OCI-LY7 (cell line): ENCODE data around the gene ELOB. TPM values are rescaled to one million over a fixed set of nuclear protein-coding genes. Genes with fewer than 3 reads are reported as not detected.
A peak's percentile ranks its signal among the peaks of the same experiment; 100 is the strongest.

Experiments
- Bru-seq: library from RNA; stranded (reverse); fragments of 400-500 nt; gene quantifications from one replicate; lab custom pipeline; 2021; lab: Mats Ljungman, UMichigan
- BruChase-seq, 2 experiments: library from RNA; stranded (reverse); fragments of 400-500 nt; gene quantifications; one replicate each; lab custom pipeline; 2021; lab: Mats Ljungman, UMichigan
- BruUV-seq: library from RNA; stranded (reverse); fragments of 400-500 nt; replicated peaks from 2 replicates; lab custom pipeline; 2021; lab: Mats Ljungman, UMichigan
- CTCF ChIA-PET: fragments of 300-600 bp; sonication (Branson Sonifier 250); formaldehyde crosslinking; loops from one replicate; lab custom pipeline; 2022; ENCODE audit warnings: antibody characterized with exemption; ENCODE audit not compliant: unreplicated experiment; lab: Charles Lee
- POLR2A ChIA-PET: fragments of 300-600 bp; sonication (Branson Sonifier 250); formaldehyde crosslinking; loops from one replicate; lab custom pipeline; 2022; ENCODE audit warnings: antibody characterized with exemption; lab: Charles Lee
- DNase-seq: peaks from one replicate; pipeline ENCODE4 v3.0.0-alpha.2; 2015; ENCODE audit warnings: low spot score
- H2AFZ ChIP-seq: fragments of 200-600 bp; sonication (generic), shearing (Covaris generic); 2 replicates; pipeline ENCODE4 v1.6.1; 2014; ENCODE audit warnings: mild to moderate bottlenecking, antibody characterized with exemption, low read length, moderate library complexity
- H3K27ac ChIP-seq: fragments of 200-600 bp; sonication (generic); 2 replicates; pipeline ENCODE4 v1.5.1; 2014; ENCODE audit warnings: mixed run types, low read depth, mild to moderate bottlenecking, moderate library complexity, low read length, inconsistent platforms; ENCODE audit not compliant: poor library complexity, severe bottlenecking
- H3K36me3 ChIP-seq: fragments of 200-600 bp; sonication (generic); 2 replicates; pipeline ENCODE4 v1.6.1; 2014; ENCODE audit warnings: mild to moderate bottlenecking, antibody characterized with exemption, low read length, moderate library complexity, mixed read lengths; ENCODE audit not compliant: insufficient read depth
- H3K4me1 ChIP-seq: fragments of 200-600 bp; sonication (generic); 2 replicates; pipeline ENCODE4 v1.5.1; 2014; ENCODE audit warnings: mild to moderate bottlenecking, low read length; ENCODE audit not compliant: insufficient read depth, poor library complexity, severe bottlenecking
- H3K4me2 ChIP-seq: fragments of 200-600 bp; sonication (generic); 2 replicates; pipeline ENCODE4 v1.6.1; 2014; ENCODE audit warnings: mild to moderate bottlenecking, low read length
- H3K4me3 ChIP-seq: fragments of 200-600 bp; sonication (generic); 2 replicates; pipeline ENCODE4 v1.5.1; 2014; ENCODE audit warnings: mild to moderate bottlenecking, low read depth, low read length; ENCODE audit not compliant: poor library complexity, severe bottlenecking
- H3K79me2 ChIP-seq: fragments of 200-600 bp; sonication (generic); 2 replicates; pipeline ENCODE4 v1.6.1; 2016; ENCODE audit warnings: low read depth, mild to moderate bottlenecking, low read length, moderate library complexity, mixed read lengths; ENCODE audit not compliant: insufficient read depth
- H3K9me2 ChIP-seq: fragments of 200-600 bp; sonication (generic); 2 replicates; pipeline ENCODE4 v1.6.1; 2016; ENCODE audit warnings: mild to moderate bottlenecking, low read length, mixed read lengths; ENCODE audit not compliant: insufficient read depth
- H3K9me3 ChIP-seq: fragments of 200-600 bp; sonication (generic); 2 replicates; pipeline ENCODE4 v1.6.1; 2014; ENCODE audit warnings: mild to moderate bottlenecking, mixed run types, low read length, mixed read lengths
- H4K20me1 ChIP-seq: fragments of 200-600 bp; sonication (generic); 2 replicates; pipeline ENCODE4 v1.6.1; 2014; ENCODE audit warnings: mild to moderate bottlenecking, antibody characterized with exemption, low read length, moderate library complexity, mixed read lengths; ENCODE audit not compliant: insufficient read depth
- EZH2phosphoT487 ChIP-seq: fragments of 200-600 bp; sonication (generic); IDR thresholded peaks from 2 replicates; pipeline ENCODE4 v1.6.1; 2018; ENCODE audit warnings: low read depth, borderline replicate concordance, mild to moderate bottlenecking, mixed run types, antibody characterized with exemption, low read length, moderate library complexity, mixed read lengths
- intact Hi-C: fragments of 100-400 bp; cut with micrococcal nuclease; formaldehyde crosslinking; loops from one replicate; pipeline ENCODE4 v1.10.0; 2022; ENCODE audit not compliant: unreplicated experiment
- long read RNA-seq: library from polyadenylated mRNA; stranded (forward); transcript quantifications from one replicate; pipeline ENCODE4 v2.0.0, GENCODE V29; 2022
- total RNA-seq, 2 experiments: library from RNA; depleted of rRNA in 1 of 2; stranded (reverse); fragments of >200 nt in 1 of 2; shearing (Covaris generic) in 1 of 2; gene quantifications; 2 replicates each; pipeline ENCODE4 v1.2.3, GENCODE V29; 2014 to 2022
- TF ChIP-seq, protein P1 (sequence below): fragments of 200-600 bp; sonication (generic); conservative IDR thresholded peaks from 2 replicates; pipeline ENCODE4 v1.5.1; 2014; ENCODE audit warnings: mild to moderate bottlenecking, antibody characterized with exemption, low read length, moderate library complexity, mixed read lengths

ELOB gene
- total RNA-seq (2014; rRNA removed; shearing (Covaris generic)) (282 and 285 TPM in 2 replicates), total RNA-seq (2022) (204 and 209 TPM in 2 replicates), Bru-seq, nascent RNA (percentile 87 among the genes with signal in this experiment), BruChase-seq, experiment 1, labeled RNA remaining after a 6-hour chase (percentile 86 among the genes with signal in this experiment), BruChase-seq, experiment 2, labeled RNA remaining after a 2-hour chase (percentile 81 among the genes with signal in this experiment)
- long read RNA-seq, transcript ELOB-203 (4 exons, 991 nt), result major isoform, 267 of 333 reads
- long read RNA-seq, transcript ELOB-202 (3 exons, 997 nt), result minor isoform, 38 of 333 reads
- long read RNA-seq, transcript ELOB-205 (3 exons, 331 nt), result minor isoform, 5 of 333 reads
- long read RNA-seq, partial matches to known transcripts, result 11 of 333 reads
- long read RNA-seq, other reads (novel, unspliced or antisense), result 12 of 333 reads

DNA sequence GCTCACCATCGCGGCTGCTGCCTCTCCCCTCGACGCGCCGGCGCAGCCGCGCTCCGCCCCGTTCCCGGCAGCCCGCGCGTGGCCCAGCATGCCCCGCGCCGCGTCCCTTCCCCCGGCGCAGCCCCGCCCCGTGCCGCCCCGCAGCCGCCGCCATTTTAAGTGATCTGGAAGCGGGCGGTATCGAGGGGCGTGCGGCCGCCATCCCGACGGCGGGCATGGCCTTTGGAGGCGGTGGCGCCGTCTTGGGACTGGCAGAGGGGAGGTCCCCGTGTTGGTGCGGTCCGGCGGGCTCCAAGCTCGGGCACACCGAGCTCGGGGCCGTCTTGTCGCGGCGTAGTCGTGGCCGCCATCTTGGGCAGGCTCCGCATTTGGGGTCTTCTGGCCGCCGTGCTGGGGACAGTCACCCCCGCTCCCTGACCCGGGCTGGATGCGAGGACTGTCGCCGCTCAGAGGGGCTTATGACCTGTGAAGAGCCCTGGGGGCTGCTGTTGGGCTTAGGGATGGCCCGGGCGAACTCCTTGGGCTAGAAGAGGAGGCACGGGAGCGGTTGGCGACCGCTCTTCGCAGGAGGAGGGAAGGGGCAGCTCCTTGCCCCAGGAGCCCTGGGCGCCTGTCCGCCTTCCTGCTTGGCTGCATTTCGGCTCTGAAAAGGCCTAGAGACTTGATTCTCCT lies at the start of gene ELOB:
Gene ELOB (minus strand): TSS at position 50 of the 672 bp plus-strand sequence. CDS start 41 bp downstream, at position 9.
- H3K9me3 ChIP-seq, result no peaks in the 10 kb centered on the region
- ChIA-PET POLR2A (no interaction called here), CTCF (no interaction called here)
- no peak for TF ChIP-seq EZH2phosphoT487
- TF ChIP-seq, protein P1, sequence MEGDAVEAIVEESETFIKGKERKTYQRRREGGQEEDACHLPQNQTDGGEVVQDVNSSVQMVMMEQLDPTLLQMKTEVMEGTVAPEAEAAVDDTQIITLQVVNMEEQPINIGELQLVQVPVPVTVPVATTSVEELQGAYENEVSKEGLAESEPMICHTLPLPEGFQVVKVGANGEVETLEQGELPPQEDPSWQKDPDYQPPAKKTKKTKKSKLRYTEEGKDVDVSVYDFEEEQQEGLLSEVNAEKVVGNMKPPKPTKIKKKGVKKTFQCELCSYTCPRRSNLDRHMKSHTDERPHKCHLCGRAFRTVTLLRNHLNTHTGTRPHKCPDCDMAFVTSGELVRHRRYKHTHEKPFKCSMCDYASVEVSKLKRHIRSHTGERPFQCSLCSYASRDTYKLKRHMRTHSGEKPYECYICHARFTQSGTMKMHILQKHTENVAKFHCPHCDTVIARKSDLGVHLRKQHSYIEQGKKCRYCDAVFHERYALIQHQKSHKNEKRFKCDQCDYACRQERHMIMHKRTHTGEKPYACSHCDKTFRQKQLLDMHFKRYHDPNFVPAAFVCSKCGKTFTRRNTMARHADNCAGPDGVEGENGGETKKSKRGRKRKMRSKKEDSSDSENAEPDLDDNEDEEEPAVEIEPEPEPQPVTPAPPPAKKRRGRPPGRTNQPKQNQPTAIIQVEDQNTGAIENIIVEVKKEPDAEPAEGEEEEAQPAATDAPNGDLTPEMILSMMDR, result no peak
- peaks cover 26% of the 10 kb centered on the region for H3K79me2 ChIP-seq
- H3K4me2 ChIP-seq, result peak within 1 kb of the TSS; percentile 89
- peaks cover 33% of the 10 kb centered on the region for H3K36me3 ChIP-seq
- intact Hi-C loops, result loop anchor here (1.0 to 2.0 kb wide), 2 partner anchors 25 to 57 kb away; partner anchors contain the start of genes PRSS27 and SRRM2
- no peaks in the 10 kb centered on the region for H3K9me2 ChIP-seq
- H3K4me1 ChIP-seq, result peaks cover 18% of the 10 kb centered on the region
- peaks cover 10% of the 10 kb centered on the region; the same call in 1 of the 2 replicates for H4K20me1 ChIP-seq
- BruUV-seq, result TSS peak; percentile 80
- peak; percentile 89 for DNase-seq
- H3K27ac ChIP-seq, result peak within 1 kb of the TSS; percentile 60
- peak within 1 kb of the TSS; percentile 28 for H2AFZ ChIP-seq
- H3K4me3 ChIP-seq, result peak within 1 kb of the TSS; percentile 89

DNA sequence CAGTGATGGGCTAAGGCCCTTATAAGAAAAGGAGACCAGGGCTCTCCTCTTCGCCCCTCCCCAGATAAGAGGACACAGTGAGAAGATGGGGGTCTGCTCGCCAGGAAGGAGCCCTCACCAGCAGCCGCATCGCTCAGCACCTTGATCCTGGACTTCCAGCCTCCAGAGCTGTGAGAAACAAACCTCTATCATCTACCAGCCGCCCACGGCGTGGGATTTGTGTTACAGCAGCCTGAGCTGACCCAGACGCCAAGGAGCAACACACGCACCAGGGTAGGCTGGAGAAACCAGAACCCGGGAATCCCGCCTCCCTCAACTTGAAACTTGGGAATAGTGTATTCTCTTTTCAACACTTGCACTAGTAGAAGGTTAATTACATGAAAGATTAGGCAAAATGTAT lies 48.8 kb upstream of the ELOB start:
- DNase-seq, result no peak
- Histone ChIP-seq H2AFZ (no peak overlapping the region), H4K20me1 (no peaks in the 10 kb centered on the region), H3K36me3 (no peaks in the 10 kb centered on the region), H3K79me2 (no peaks in the 10 kb centered on the region), H3K4me3 (no peak overlapping the region), H3K9me2 (no peaks in the 10 kb centered on the region), H3K4me2 (no peak overlapping the region), H3K9me3 (no peaks in the 10 kb centered on the region), H3K27ac (no peak overlapping the region), H3K4me1 (no peaks in the 10 kb centered on the region)
- intact Hi-C loops, result no loop called here
- ChIA-PET POLR2A (interaction anchor here (0.6 kb wide), 1 partner anchor 94 kb away, joined by 3 read pairs; no protein-coding TSS in a partner anchor), CTCF (no interaction called here)
- no TSS peak for BruUV-seq
- TF ChIP-seq, protein P1, result no peak
- TF ChIP-seq EZH2phosphoT487, result no peak
